ENCODE measurements around the gene USP38.

Gene USP38

DNA sequence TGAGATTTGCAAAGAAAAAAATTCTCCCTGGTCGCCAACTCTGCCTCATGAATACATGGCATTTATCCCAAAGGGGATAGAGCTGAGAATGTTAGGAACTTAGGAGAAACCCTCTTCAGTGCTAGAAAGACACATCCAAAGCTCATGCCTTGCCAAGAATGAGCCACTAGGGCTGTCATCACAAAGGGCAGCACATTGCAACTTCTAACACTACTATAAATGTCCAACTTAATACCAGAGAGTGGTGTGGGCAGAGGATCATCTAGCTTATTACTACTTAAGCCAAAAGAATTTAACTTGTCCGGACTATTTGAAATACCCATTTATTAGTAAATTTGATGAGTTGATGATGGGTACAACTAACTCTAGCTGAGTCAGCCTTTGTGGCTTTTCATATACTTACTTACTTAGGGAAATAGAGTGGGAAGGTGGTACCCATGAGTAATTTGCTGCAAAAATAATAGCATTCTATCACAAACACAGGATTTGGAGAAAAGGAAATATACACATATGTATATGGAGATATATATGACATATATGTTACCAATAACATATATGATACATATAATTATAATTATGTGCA lies 85.6 kb downstream of the USP38 start:
- no peak for DNase-seq

All from CD4-positive, alpha-beta T cell treated with Interleukin-15 for 1 hour (primary cell).